Measurements from ENCODE around the gene CDH12. TPM values are rescaled to one million over a fixed set of nuclear protein-coding genes. Genes with fewer than 3 reads are reported as not detected.
"Not testable (repeated sequence)": the region's sequence is repeated elsewhere in the genome, so short reads cannot be mapped to it uniquely, and the experiment has no call there.

The CDH12 gene
- total RNA-seq, 1 donor from 2014 or later: not detected

- not testable (repeated sequence) for H2AFZ ChIP-seq (ENCODE audit: low read depth, low read length)
Measured at GRCh38 chr5:21985799-21986198, 867.3 kb downstream of the CDH12 start.

GRCh38 chr5:21951571-21951970 is 901.6 kb downstream of the CDH12 start:
- H3K27ac ChIP-seq (ENCODE audit: low read depth, low read length); H4K20me1 ChIP-seq (ENCODE audit: insufficient read depth, low read length); H3K36me3 Mint-ChIP-seq (ENCODE audit: low read depth, unreplicated experiment); H3K4me2 ChIP-seq (ENCODE audit: low read length); H3K4me3 ChIP-seq (ENCODE audit: insufficient read depth, low read depth, low read length); H3K9me3 ChIP-seq (ENCODE audit: insufficient read depth, low read depth, low read length); H3K27ac Mint-ChIP-seq (ENCODE audit: unreplicated experiment); H3K4me1 Mint-ChIP-seq (ENCODE audit: low read depth, unreplicated experiment); DNase-seq (ENCODE audit: low read depth); H3K27me3 ChIP-seq (ENCODE audit: insufficient read depth, low read length); FAIRE-seq; H3K4me1 ChIP-seq (ENCODE audit: insufficient read depth, low read length); H2AFZ ChIP-seq (ENCODE audit: low read depth, low read length); H3K36me3 ChIP-seq (ENCODE audit: insufficient read depth, low read length); H3K9ac ChIP-seq (ENCODE audit: low read length); H3K9me3 Mint-ChIP-seq (ENCODE audit: unreplicated experiment); H3K79me2 ChIP-seq (ENCODE audit: insufficient read depth, low read length); H3K27me3 Mint-ChIP-seq (ENCODE audit: low read depth, unreplicated experiment); H3K4me3 Mint-ChIP-seq (ENCODE audit: unreplicated experiment): not testable (repeated sequence)

More at GRCh38 chr5:21985799-21986198, 867.3 kb downstream of the CDH12 start:
- not testable (repeated sequence) for H3K4me3 Mint-ChIP-seq (ENCODE audit: unreplicated experiment); FAIRE-seq; H3K4me3 ChIP-seq (ENCODE audit: insufficient read depth, low read depth, low read length); H3K27ac ChIP-seq (ENCODE audit: low read depth, low read length); H3K27me3 ChIP-seq (ENCODE audit: insufficient read depth, low read length); H3K4me1 Mint-ChIP-seq (ENCODE audit: low read depth, unreplicated experiment); H3K36me3 ChIP-seq (ENCODE audit: insufficient read depth, low read length); H3K4me1 ChIP-seq (ENCODE audit: insufficient read depth, low read length); H3K79me2 ChIP-seq (ENCODE audit: insufficient read depth, low read length); H3K27ac Mint-ChIP-seq (ENCODE audit: unreplicated experiment); H4K20me1 ChIP-seq (ENCODE audit: insufficient read depth, low read length); H3K36me3 Mint-ChIP-seq (ENCODE audit: low read depth, unreplicated experiment); H3K27me3 Mint-ChIP-seq (ENCODE audit: low read depth, unreplicated experiment); DNase-seq (ENCODE audit: low read depth); H3K9ac ChIP-seq (ENCODE audit: low read length); H3K4me2 ChIP-seq (ENCODE audit: low read length); H3K9me3 ChIP-seq (ENCODE audit: insufficient read depth, low read depth, low read length); H3K9me3 Mint-ChIP-seq (ENCODE audit: unreplicated experiment)

- Mint-ChIP-seq H3K27me3 (ENCODE audit: low read depth, unreplicated experiment) (no peaks in the 10 kb centered on the region), H3K27ac (ENCODE audit: unreplicated experiment) (no peak overlapping the region), H3K4me3 (ENCODE audit: unreplicated experiment) (no peak overlapping the region), H3K4me1 (ENCODE audit: low read depth, unreplicated experiment) (no peaks in the 10 kb centered on the region), H3K9me3 (ENCODE audit: unreplicated experiment) (peaks cover 1% of the 10 kb centered on the region), H3K36me3 (ENCODE audit: low read depth, unreplicated experiment) (no peaks in the 10 kb centered on the region)
- Histone ChIP-seq H3K9me3 (ENCODE audit: insufficient read depth, low read depth, low read length) (no peaks in the 10 kb centered on the region), H2AFZ (ENCODE audit: low read depth, low read length) (no peak overlapping the region), H3K27me3 (ENCODE audit: insufficient read depth, low read length) (no peaks in the 10 kb centered on the region), H3K4me2 (ENCODE audit: low read length) (no peak overlapping the region), H3K4me1 (ENCODE audit: insufficient read depth, low read length) (no peaks in the 10 kb centered on the region), H3K36me3 (ENCODE audit: insufficient read depth, low read length) (no peaks in the 10 kb centered on the region), H3K9ac (ENCODE audit: low read length) (no peak overlapping the region), H3K27ac (ENCODE audit: low read depth, low read length) (no peak overlapping the region), H4K20me1 (ENCODE audit: insufficient read depth, low read length) (no peaks in the 10 kb centered on the region), H3K4me3 (ENCODE audit: insufficient read depth, low read depth, low read length) (no peak overlapping the region), H3K79me2 (ENCODE audit: insufficient read depth, low read length) (no peaks in the 10 kb centered on the region)
- FAIRE-seq (no peak), DNase-seq (ENCODE audit: low read depth) (no peak)
- TF ChIP-seq CTCF (IDR thresholded peaks at IDR 0.05; ENCODE audit: insufficient read depth, low read depth, low read length) (no peak), EZH2 (IDR thresholded peaks at IDR 0.05; ENCODE audit: insufficient read depth, low read length) (no peak)
Measured at GRCh38 chr5:21931116-21931515, 922.0 kb downstream of the CDH12 start.
